Endothelial cell of umbilical vein (primary cell): ENCODE results near the gene PIK3AP1. TPM values are rescaled to one million over a fixed set of nuclear protein-coding genes. Genes with fewer than 3 reads are reported as not detected.

Source experiments
- BruUV-seq: library from RNA; stranded (reverse); fragments of 400-500 nt; replicated peaks from 2 replicates; lab custom pipeline; 2021; lab: Mats Ljungman, UMichigan
- CTCF ChIA-PET: fragments of 300-600, 350-600 bp; sonication (Branson Sonifier 250); formaldehyde crosslinking; loops from one replicate; lab custom pipeline; 2021; ENCODE audit warnings: antibody characterized with exemption, inconsistent platforms; lab: Charles Lee
- POLR2A ChIA-PET: fragments of 300-600, 350-600 bp; sonication (Branson Sonifier 250); formaldehyde crosslinking; loops from one replicate; lab custom pipeline; 2021; ENCODE audit warnings: antibody characterized with exemption, inconsistent platforms; lab: Charles Lee
- DNase-seq: peaks from one replicate; pipeline ENCODE4 v3.0.0-alpha.2; 2011; ENCODE audit warnings: low read depth, low spot score
- FAIRE-seq: peaks from 2 replicates; lab custom pipeline; 2011; peaks lifted over from hg19 to GRCh38; lab: Jason Lieb, UNC
- H2AFZ ChIP-seq: 2 replicates; pipeline ENCODE4 v1.6.0; 2012; ENCODE audit warnings: low read depth, low read length, control low read depth, inconsistent platforms
- H3K27ac ChIP-seq: 2 replicates; pipeline ENCODE4 v1.5.1; 2011; ENCODE audit warnings: low read depth, mild to moderate bottlenecking, control low read depth, low read length, moderate library complexity; ENCODE audit not compliant: insufficient read depth
- H3K27me3 ChIP-seq, 2 experiments: 2 replicates each; pipeline versions ENCODE4 v1.6.0 to v1.6.1; 2011; ENCODE audit warnings: low read length in 2 of 2, mixed read lengths in 1 of 2; ENCODE audit not compliant: control insufficient read depth in 2 of 2, insufficient read depth in 2 of 2
- H3K36me3 ChIP-seq, 2 experiments: 2 replicates in 1 of 2; 3 replicates in 1 of 2; pipeline ENCODE4 v1.5.1; 2011; ENCODE audit warnings: low read length in 2 of 2, mild to moderate bottlenecking in 1 of 2, moderate library complexity in 1 of 2; ENCODE audit not compliant: control insufficient read depth in 2 of 2, insufficient read depth in 2 of 2; ENCODE audit errors: extremely low read depth in 1 of 2
- H3K4me1 ChIP-seq: 3 replicates; pipeline ENCODE4 v1.5.1; 2011; ENCODE audit warnings: mild to moderate bottlenecking, low read length; ENCODE audit not compliant: control insufficient read depth, insufficient read depth; ENCODE audit errors: extremely low read depth
- H3K4me2 ChIP-seq: 2 replicates; pipeline ENCODE4 v1.6.1; 2011; ENCODE audit warnings: low read length, control low read depth, mixed read lengths; ENCODE audit not compliant: insufficient read depth
- H3K4me3 ChIP-seq, 3 experiments: fragments of 200-600 bp in 1 of 3; sonication (generic), shearing (Covaris generic) in 1 of 3; replicated peaks in 1 of 3; 2 replicates each; pipeline ENCODE4 v1.5.1; 2011 to 2016; ENCODE audit warnings: control low read depth in 3 of 3, low read length in 3 of 3, mild to moderate bottlenecking in 2 of 3, inconsistent platforms in 1 of 3, low read depth in 1 of 3, moderate library complexity in 1 of 3; ENCODE audit not compliant: insufficient read depth in 1 of 3
- H3K79me2 ChIP-seq: 2 replicates; pipeline ENCODE4 v1.6.0; 2012; ENCODE audit warnings: low read length, inconsistent platforms; ENCODE audit not compliant: control insufficient read depth, insufficient read depth
- H3K9ac ChIP-seq: replicated peaks from 2 replicates; pipeline ENCODE3; 2011; ENCODE audit warnings: low read length, control low read depth; ENCODE audit not compliant: insufficient read depth; ENCODE audit errors: extremely low read depth
- H3K9me1 ChIP-seq: replicated peaks from 3 replicates; pipeline ENCODE4 v1.6.0; 2011; ENCODE audit warnings: mild to moderate bottlenecking, low read length; ENCODE audit not compliant: control insufficient read depth, insufficient read depth; ENCODE audit errors: extremely low read depth
- H3K9me3 ChIP-seq: replicated peaks from 2 replicates; pipeline ENCODE4 v1.5.1; 2012; ENCODE audit warnings: low read length, inconsistent platforms; ENCODE audit not compliant: control insufficient read depth, insufficient read depth
- H4K20me1 ChIP-seq: replicated peaks from 2 replicates; pipeline ENCODE3; 2011; ENCODE audit warnings: mild to moderate bottlenecking, low read length; ENCODE audit not compliant: control insufficient read depth, insufficient read depth; ENCODE audit errors: extremely low read depth
- CTCF ChIP-seq, 2 donors: IDR thresholded peaks; 1 replicate in 1 of 2; 2 replicates in 1 of 2; pipeline ENCODE4 v1.5.1; 2011; ENCODE audit warnings: low read length in 2 of 2, mild to moderate bottlenecking in 2 of 2, moderate library complexity in 2 of 2, control low read depth in 1 of 2, inconsistent platforms in 1 of 2, low read depth in 1 of 2; ENCODE audit not compliant: insufficient read depth in 1 of 2; ENCODE audit errors: extremely low read depth in 1 of 2
- EZH2 ChIP-seq: IDR thresholded peaks from 2 replicates; pipeline ENCODE4 v1.6.1; 2012; ENCODE audit warnings: borderline replicate concordance, low read depth, mild to moderate bottlenecking, moderate library complexity, low read length, inconsistent platforms; ENCODE audit not compliant: severe bottlenecking
- FOS ChIP-seq: IDR thresholded peaks from 2 replicates; pipeline ENCODE4 v1.6.1; 2011; ENCODE audit warnings: mild to moderate bottlenecking, low read length, moderate library complexity, borderline replicate concordance; ENCODE audit not compliant: insufficient read depth
- GATA2 ChIP-seq: IDR thresholded peaks from 2 replicates; pipeline ENCODE4 v1.7.0; 2011; ENCODE audit warnings: low read depth, mild to moderate bottlenecking, moderate library complexity, mixed read lengths, low read length; ENCODE audit not compliant: insufficient read length, insufficient read depth
- JUN ChIP-seq: IDR thresholded peaks from 2 replicates; pipeline ENCODE4 v1.6.1; 2011; ENCODE audit warnings: borderline replicate concordance, low read depth; ENCODE audit not compliant: insufficient read length, insufficient read depth
- MAX ChIP-seq: IDR thresholded peaks from 2 replicates; pipeline ENCODE4 v1.6.1; 2011; ENCODE audit not compliant: insufficient read depth, insufficient read length
- MYC ChIP-seq: IDR thresholded peaks from one replicate; pipeline ENCODE4 v1.6.1; 2011; ENCODE audit warnings: mild to moderate bottlenecking, low read depth, low read length
- POLR2A ChIP-seq: IDR thresholded peaks from 2 replicates; pipeline ENCODE4 v1.6.1; 2012; ENCODE audit warnings: low read depth, mild to moderate bottlenecking, control low read depth, low read length
- POLR2AphosphoS5 ChIP-seq: IDR thresholded peaks from 2 replicates; pipeline ENCODE4 v1.6.1; 2012; ENCODE audit warnings: low read depth, mild to moderate bottlenecking, control low read depth, low read length, moderate library complexity; ENCODE audit not compliant: insufficient read depth
- dilution Hi-C: fragments of 300-500 bp; cut with MboI; formaldehyde crosslinking; loops from one replicate; pipeline ENCODE4 v1.15.0; 2019; ENCODE audit warnings: low sequenced_read_pairs; ENCODE audit not compliant: extremely low pct_ligation_motif_present
- intact Hi-C: fragments of 100-400 bp; cut with micrococcal nuclease; formaldehyde crosslinking; loops from one replicate; pipeline ENCODE4 v1.10.0; 2022
- polyA plus RNA-seq, 4 experiments: library from polyadenylated mRNA; depleted of rRNA in 3 of 4; stranded (reverse) in 3 of 4; unstranded in 1 of 4; fragments of >200 nt; gene quantifications; 2 replicates each; pipeline versions ENCODE4 v1.2.1 to v1.2.3, GENCODE V29; 2011 to 2012; ENCODE audit warnings: missing spikeins in 1 of 4
- total RNA-seq: library from RNA; stranded (reverse); gene quantifications from 2 replicates; pipeline ENCODE4 v1.2.3, GENCODE V29; 2021

The PIK3AP1 gene
- total and polyA plus RNA-seq, 2 donors (not counting 3 experiments of a cell fraction or from before 2014, with no cell fraction given) = 0.04 TPM; not detected in 1

DNA sequence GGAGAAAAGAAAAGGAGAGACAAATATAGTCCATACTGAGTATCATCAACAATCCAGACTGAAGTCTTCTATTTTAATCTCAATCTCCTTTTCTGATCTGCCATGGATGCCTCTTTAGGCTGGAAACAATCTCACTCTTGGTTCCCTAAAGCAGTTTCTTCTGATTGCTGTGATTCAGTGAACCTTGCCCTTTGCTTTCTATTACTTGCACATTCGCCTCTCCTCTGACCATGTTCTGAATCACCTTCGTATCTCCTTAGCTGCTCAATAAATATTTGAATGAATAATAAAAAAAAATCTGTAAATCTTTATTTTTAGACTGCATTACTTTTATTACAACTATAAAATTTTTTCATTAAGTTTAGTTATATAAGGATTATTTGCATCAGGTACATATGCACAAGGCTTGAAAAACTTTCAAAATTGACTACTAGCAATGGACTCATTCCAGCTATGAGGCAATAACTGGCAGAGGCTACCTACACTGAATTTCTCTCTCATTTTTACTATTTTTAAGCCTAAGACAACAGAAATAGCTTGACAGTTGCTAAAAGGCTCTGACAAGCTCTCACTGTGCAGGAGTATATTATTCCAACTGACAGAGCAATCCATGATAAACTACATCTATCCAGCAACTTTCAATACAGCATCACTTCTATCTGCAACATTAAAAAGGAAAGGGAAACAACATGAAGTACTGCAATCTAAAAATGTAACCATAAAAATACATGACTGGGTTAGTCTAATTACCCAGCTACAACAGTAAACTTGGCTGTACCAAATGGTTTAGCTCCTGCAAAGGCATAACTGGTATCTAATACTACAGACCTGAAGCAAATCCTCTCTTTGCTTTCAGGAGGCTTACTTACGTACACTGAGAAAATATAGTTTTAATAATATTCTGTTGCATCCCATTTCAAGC is 159.1 kb downstream of the PIK3AP1 start:
- no peak for DNase-seq
- ChIA-PET CTCF (interaction anchor here (0.8 to 1.9 kb wide), 2 partner anchors 10 to 165 kb away, joined by 3 to 7 read pairs; no protein-coding TSS in a partner anchor), POLR2A (no interaction called here)
- TF ChIP-seq JUN (no peak), POLR2A (no peak), GATA2 (no peak), CTCF (IDR thresholded peaks at IDR 0.05; ENCODE audit: extremely low read depth in 1 of 2, insufficient read depth in 1 of 2, low read depth in 1 of 2, low read length in 2 of 2) (no peak), MAX (no peak), EZH2 (no peak), POLR2AphosphoS5 (no peak), MYC (no peak), FOS (no peak)
- Histone ChIP-seq H3K4me1 (peaks cover 6% of the 10 kb centered on the region), H3K79me2 (peaks cover 75% of the 10 kb centered on the region), H3K9ac (no peak overlapping the region), H3K4me3 (no peak overlapping the region), H3K9me3 (no peaks in the 10 kb centered on the region), H4K20me1 (peaks cover 11% of the 10 kb centered on the region), H3K9me1 (no peaks in the 10 kb centered on the region), H2AFZ (no peak overlapping the region), H3K27ac (no peak overlapping the region), H3K27me3 (no peaks in the 10 kb centered on the region), H3K4me2 (no peak overlapping the region), H3K36me3 (peaks cover 5 to 15% of the 10 kb centered on the region in 2 experiments)
- dilution Hi-C loops = no loop called here
- no TSS peak for BruUV-seq
- no peak for FAIRE-seq
- intact Hi-C loops = no loop called here
